Fibroblast of lung (primary cell): ENCODE results near the gene KCNJ12. TPM values are rescaled to one million over a fixed set of nuclear protein-coding genes. Genes with fewer than 3 reads are reported as not detected.
"Not testable (repeated sequence)": the region's sequence is repeated elsewhere in the genome, so short reads cannot be mapped to it uniquely, and the experiment has no call there.

Source experiments
- DNase-seq, 2 donors: peaks; one replicate each; pipeline versions ENCODE4 v3.0.0 to v3.0.0-alpha.2; 2010; ENCODE audit warnings: low read depth in 2 of 2
- H2AFZ ChIP-seq: 2 replicates; pipeline ENCODE4 v1.5.1; 2012; ENCODE audit warnings: low read length, control low read depth, inconsistent platforms
- H3K27ac ChIP-seq: 2 replicates; pipeline ENCODE4 v1.5.1; 2011; ENCODE audit warnings: low read length, control low read depth; ENCODE audit not compliant: insufficient read depth
- H3K27me3 ChIP-seq: 2 replicates; pipeline ENCODE4 v1.5.1; 2011; ENCODE audit warnings: mild to moderate bottlenecking, low read length; ENCODE audit not compliant: control insufficient read depth, insufficient read depth
- H3K36me3 ChIP-seq: 2 replicates; pipeline ENCODE4 v1.5.1; 2011; ENCODE audit warnings: low read length; ENCODE audit not compliant: control insufficient read depth, insufficient read depth
- H3K4me1 ChIP-seq: 2 replicates; pipeline ENCODE4 v1.5.1; 2011; ENCODE audit warnings: low read length; ENCODE audit not compliant: control insufficient read depth, insufficient read depth; ENCODE audit errors: extremely low read depth
- H3K4me2 ChIP-seq: 2 replicates; pipeline ENCODE4 v1.5.1; 2011; ENCODE audit warnings: low read length, control low read depth; ENCODE audit not compliant: insufficient read depth; ENCODE audit errors: extremely low read depth
- H3K4me3 ChIP-seq, 4 experiments: fragments of 200-600 bp in 1 of 4; sonication (generic) in 1 of 4; replicated peaks in 1 of 4; 2 replicates each; pipeline ENCODE4 v1.5.1; 2011 to 2016; ENCODE audit warnings: low read length in 4 of 4, low read depth in 3 of 4, mild to moderate bottlenecking in 3 of 4, control low read depth in 2 of 4, inconsistent platforms in 1 of 4, mixed read lengths in 1 of 4; ENCODE audit not compliant: insufficient read depth in 1 of 4; ENCODE audit errors: control extremely low read depth in 1 of 4
- H3K79me2 ChIP-seq: 2 replicates; pipeline ENCODE4 v1.5.1; 2012; ENCODE audit warnings: mild to moderate bottlenecking, low read length, inconsistent platforms; ENCODE audit not compliant: control insufficient read depth, insufficient read depth
- H3K9ac ChIP-seq: 2 replicates; pipeline ENCODE4 v1.5.1; 2011; ENCODE audit warnings: mild to moderate bottlenecking, low read length, control low read depth; ENCODE audit not compliant: insufficient read depth
- H3K9me3 ChIP-seq: 2 replicates; pipeline ENCODE4 v1.5.1; 2012; ENCODE audit warnings: low read depth, low read length; ENCODE audit not compliant: control insufficient read depth, insufficient read depth
- H4K20me1 ChIP-seq: 2 replicates; pipeline ENCODE4 v1.5.1; 2011; ENCODE audit warnings: low read length; ENCODE audit not compliant: control insufficient read depth, insufficient read depth; ENCODE audit errors: extremely low read depth
- polyA plus RNA-seq, 2 donors: library from polyadenylated mRNA; depleted of rRNA in 1 of 2; stranded (reverse) in 1 of 2; unstranded in 1 of 2; fragments of >200 nt; gene quantifications; 2 replicates each; pipeline ENCODE4 v1.2.1, GENCODE V29; 2011 to 2012; ENCODE audit warnings: missing spikeins in 1 of 2
- total RNA-seq: library from RNA; depleted of rRNA; stranded (reverse); fragments of >200 nt; gene quantifications from 2 replicates; pipeline ENCODE4 v1.2.1, GENCODE V29; 2014

The KCNJ12 gene
- total and polyA plus RNA-seq, 2 donors (not counting 1 experiment from before 2014, with no cell fraction given), result 0.09 to 0.66 TPM

DNA sequence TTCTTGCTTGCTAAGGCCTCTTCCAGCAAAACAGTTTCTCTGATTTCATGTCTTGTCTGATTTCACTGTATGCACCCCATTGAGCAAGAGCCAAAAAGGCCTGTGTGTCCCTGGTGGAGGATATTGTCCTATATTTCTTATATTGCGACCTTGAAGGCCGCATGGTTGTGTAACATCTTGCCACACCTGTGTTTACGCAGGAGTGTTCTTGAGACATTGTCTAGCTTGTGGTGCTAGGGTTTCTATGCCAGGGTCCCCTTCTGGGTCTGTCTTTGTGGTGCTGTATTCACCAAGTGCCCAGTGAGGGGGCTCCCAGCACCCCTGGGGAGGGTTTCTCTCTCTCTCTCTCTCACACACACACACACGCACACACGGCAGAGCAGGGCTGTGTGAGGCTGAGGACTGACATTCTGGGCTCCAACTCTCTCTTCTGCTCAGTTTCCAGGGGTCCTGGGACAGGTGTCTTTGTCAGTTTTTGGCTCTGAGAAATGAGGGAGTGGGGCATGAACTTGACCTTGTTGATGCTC is 35.6 kb downstream of the KCNJ12 start:
- DNase-seq, H3K4me1 ChIP-seq, H2AFZ ChIP-seq, H3K79me2 ChIP-seq, H3K27me3 ChIP-seq, H3K27ac ChIP-seq, H3K36me3 ChIP-seq, H3K4me2 ChIP-seq, H3K9ac ChIP-seq, H4K20me1 ChIP-seq, H3K4me3 ChIP-seq, H3K9me3 ChIP-seq: not testable (repeated sequence)

DNA sequence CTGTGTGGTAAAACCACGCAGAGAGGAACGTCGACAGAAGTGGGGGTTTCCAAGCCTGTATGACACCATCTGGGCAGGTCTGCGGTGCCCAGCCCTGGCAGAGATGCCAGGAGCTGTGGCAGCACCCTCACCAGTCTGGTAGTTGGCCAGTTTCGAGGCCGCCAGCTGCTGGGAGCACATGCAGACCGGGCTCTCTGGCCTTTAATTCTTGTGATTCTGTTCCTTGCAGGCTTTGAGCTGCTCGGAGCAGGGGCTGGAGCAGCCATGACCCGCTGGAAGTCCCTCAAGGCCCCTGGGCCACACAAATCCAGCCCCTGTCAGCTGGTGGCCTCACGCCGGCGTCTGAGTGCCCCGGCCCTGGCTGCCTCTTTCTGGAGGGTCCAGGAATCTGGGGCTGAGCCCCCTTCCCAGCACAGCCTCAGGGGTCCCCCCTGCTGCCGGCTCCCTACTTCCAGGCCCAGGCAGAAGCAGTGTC is 36.1 kb downstream of the KCNJ12 start:
- not testable (repeated sequence) for H2AFZ ChIP-seq, H3K36me3 ChIP-seq, H3K27me3 ChIP-seq, H3K9me3 ChIP-seq, DNase-seq, H3K4me3 ChIP-seq, H3K9ac ChIP-seq, H3K79me2 ChIP-seq, H3K4me1 ChIP-seq, H3K4me2 ChIP-seq, H3K27ac ChIP-seq, H4K20me1 ChIP-seq

DNA sequence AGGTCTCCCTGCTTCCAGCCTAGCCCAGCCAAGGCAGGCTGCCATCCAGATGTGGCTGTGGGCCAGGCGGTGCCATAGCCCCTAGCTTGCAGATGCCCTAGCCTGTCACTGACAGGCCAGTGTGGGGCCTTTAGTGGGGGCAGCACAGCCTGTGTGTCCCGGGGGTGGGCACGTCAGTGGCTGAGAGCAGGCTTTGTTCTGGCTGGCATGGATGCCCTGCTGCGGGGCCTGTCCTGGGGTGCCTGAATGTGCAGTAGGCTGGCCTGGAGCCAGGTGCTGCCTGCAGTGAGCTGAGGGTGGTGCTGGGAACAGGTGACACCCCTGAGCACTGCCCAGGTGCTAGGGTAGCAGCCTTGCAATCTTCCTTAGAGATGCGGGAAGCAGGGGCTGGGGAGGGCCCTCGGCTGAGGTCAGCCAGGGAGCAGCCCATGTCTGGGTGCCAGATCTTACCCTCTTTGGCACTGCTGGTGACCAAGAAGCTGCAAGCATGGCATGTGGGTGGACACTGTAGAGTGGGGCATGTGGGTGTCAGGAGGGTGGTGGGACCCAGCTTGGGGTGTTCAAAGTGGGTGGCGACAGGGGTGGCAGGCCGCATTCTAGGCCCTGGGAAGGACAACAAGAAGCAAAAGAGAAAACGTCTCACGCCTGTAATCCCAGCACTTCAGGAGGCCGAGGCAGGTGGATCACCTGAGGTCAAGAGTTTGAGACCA is 37.6 kb downstream of the KCNJ12 start:
- not testable (repeated sequence) for H3K79me2 ChIP-seq, H2AFZ ChIP-seq, H3K4me3 ChIP-seq, H3K36me3 ChIP-seq, H3K4me2 ChIP-seq, H4K20me1 ChIP-seq, H3K27me3 ChIP-seq, DNase-seq, H3K27ac ChIP-seq, H3K9me3 ChIP-seq, H3K9ac ChIP-seq, H3K4me1 ChIP-seq

DNA sequence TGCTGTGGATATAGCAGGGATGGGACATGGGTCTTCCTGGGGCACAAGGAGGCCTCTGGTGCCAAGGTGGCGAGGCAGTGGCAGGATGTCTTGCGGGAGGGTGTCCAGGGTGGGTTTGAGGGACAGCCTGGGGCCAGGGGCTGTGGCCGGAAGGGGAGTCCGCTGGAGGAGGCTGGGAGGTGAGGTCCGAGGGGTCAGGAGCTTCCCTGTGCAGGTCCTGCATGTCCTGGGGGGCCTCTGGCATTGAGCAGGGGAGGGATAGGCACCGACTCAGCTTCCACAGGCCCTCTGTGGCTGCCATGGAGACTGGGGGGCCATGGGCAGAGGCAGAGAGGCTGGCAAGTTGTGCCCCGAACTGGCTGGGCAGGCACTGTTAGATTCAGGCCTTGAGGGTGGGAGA is 38.5 kb downstream of the KCNJ12 start:
- not testable (repeated sequence) for H3K4me1 ChIP-seq

DNA sequence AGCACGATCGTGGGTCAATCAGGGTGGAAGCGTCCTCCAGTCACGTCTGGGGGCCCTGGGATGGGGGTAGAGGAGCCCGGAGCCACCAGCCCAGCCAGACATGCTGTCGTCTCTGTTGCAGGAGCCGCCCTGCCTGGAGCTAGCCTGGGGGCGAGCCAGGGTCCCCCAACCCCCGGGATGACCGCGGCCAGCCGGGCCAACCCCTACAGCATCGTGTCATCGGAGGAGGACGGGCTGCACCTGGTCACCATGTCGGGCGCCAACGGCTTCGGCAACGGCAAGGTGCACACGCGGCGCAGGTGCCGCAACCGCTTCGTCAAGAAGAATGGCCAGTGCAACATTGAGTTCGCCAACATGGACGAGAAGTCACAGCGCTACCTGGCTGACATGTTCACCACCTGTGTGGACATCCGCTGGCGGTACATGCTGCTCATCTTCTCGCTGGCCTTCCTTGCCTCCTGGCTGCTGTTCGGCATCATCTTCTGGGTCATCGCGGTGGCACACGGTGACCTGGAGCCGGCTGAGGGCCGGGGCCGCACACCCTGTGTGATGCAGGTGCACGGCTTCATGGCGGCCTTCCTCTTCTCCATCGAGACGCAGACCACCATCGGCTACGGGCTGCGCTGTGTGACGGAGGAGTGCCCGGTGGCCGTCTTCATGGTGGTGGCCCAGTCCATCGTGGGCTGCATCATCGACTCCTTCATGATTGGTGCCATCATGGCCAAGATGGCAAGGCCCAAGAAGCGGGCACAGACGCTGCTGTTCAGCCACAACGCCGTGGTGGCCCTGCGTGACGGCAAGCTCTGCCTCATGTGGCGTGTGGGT is 39.2 kb downstream of the KCNJ12 start:
- H3K9me3 ChIP-seq, DNase-seq, H2AFZ ChIP-seq, H3K9ac ChIP-seq, H3K4me2 ChIP-seq, H3K79me2 ChIP-seq, H3K27ac ChIP-seq, H3K4me1 ChIP-seq, H3K4me3 ChIP-seq, H3K27me3 ChIP-seq, H4K20me1 ChIP-seq, H3K36me3 ChIP-seq: not testable (repeated sequence)

More for the DNA sequence above, 38.5 kb downstream of the KCNJ12 start:
- H4K20me1 ChIP-seq, H3K79me2 ChIP-seq, DNase-seq, H3K9ac ChIP-seq, H3K9me3 ChIP-seq, H3K27me3 ChIP-seq, H3K4me3 ChIP-seq, H3K27ac ChIP-seq, H3K36me3 ChIP-seq, H3K4me2 ChIP-seq, H2AFZ ChIP-seq: not testable (repeated sequence)

DNA sequence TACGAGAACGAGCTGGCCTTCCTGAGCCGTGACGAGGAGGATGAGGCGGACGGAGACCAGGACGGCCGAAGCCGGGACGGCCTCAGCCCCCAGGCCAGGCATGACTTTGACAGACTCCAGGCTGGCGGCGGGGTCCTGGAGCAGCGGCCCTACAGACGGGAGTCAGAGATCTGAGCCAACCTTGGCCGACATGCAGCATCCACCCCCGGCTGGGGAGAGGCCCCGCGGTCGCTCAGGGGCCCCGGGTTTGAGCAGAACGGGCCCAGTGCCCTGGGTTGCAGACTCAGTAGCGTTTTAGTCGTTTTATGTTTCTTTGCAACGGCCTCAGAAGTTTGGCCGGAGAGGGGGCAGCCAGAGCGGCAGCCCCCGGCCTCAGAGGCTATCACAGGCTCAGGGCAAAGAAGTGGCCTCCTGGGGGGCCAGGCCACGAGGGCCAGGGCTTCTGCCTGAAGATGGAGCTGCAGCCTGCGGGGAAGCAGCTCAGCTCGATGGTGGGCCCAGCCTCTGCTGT is 40.4 kb downstream of the KCNJ12 start:
- not testable (repeated sequence) for H4K20me1 ChIP-seq, H3K36me3 ChIP-seq, H3K27ac ChIP-seq, H3K9me3 ChIP-seq, H3K4me1 ChIP-seq, H3K79me2 ChIP-seq, H3K9ac ChIP-seq, H3K4me3 ChIP-seq, H3K27me3 ChIP-seq, H2AFZ ChIP-seq, H3K4me2 ChIP-seq, DNase-seq
